ENCODE results near the gene SEMA4D.

Gene SEMA4D

DNA sequence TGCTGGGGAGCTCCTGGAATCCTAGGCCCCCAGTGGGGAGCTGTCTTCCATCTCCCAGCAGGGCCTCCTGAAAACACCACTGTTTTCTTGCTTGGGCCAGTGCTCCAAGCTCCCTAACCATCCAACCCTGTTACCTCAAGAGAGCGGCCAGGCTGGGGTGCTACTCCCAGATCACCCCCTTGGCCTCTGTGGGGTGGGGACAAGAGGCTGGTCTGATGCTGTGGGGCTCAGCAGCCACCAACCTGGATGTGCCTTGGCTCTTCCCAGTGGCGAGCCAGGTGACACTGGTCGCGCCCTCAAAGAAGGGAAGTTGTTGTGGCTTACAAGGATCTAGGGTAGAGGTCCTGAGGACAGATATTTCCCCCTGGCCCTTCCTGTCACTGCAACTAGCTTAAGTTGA, 130.6 kb downstream of the SEMA4D start:
- no peak overlapping the region for H3K9ac ChIP-seq (ENCODE audit: low read length)
- TF ChIP-seq, protein P1, sequence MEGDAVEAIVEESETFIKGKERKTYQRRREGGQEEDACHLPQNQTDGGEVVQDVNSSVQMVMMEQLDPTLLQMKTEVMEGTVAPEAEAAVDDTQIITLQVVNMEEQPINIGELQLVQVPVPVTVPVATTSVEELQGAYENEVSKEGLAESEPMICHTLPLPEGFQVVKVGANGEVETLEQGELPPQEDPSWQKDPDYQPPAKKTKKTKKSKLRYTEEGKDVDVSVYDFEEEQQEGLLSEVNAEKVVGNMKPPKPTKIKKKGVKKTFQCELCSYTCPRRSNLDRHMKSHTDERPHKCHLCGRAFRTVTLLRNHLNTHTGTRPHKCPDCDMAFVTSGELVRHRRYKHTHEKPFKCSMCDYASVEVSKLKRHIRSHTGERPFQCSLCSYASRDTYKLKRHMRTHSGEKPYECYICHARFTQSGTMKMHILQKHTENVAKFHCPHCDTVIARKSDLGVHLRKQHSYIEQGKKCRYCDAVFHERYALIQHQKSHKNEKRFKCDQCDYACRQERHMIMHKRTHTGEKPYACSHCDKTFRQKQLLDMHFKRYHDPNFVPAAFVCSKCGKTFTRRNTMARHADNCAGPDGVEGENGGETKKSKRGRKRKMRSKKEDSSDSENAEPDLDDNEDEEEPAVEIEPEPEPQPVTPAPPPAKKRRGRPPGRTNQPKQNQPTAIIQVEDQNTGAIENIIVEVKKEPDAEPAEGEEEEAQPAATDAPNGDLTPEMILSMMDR (IDR thresholded peaks at IDR 0.05; ENCODE audit: low read depth, low read length), result no peak
- TF ChIP-seq EZH2phosphoT487 (IDR thresholded peaks at IDR 0.05; ENCODE audit: low read depth), result no peak
- H3K4me1 ChIP-seq (ENCODE audit: low read length), result no peaks in the 10 kb centered on the region

DNA sequence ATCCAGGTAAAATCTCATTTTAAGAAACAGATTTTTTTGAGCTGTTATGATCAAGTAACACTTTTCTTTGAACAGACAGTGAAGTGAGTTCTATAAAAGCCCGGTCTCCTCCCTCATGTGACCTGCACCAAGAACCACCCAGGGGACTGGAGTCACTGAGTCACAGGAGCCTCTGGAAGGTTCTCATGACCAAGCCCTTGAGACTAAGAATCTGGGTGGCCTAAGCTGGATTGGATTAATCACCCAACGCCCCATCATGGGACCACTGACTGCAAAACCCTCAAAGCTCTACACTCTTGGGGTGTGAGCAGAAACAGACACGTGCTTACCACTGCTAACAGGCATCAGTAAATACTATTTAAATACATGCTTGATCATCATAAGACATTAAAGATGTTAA, 131.2 kb downstream of the SEMA4D start:
- H3K79me2 ChIP-seq (ENCODE audit: low read length), result no peaks in the 10 kb centered on the region
- no peaks in the 10 kb centered on the region for H3K27me3 ChIP-seq (ENCODE audit: low read depth, low read length)
- H3K9me3 ChIP-seq (ENCODE audit: insufficient read depth, low read length), result no peaks in the 10 kb centered on the region
- no peaks in the 10 kb centered on the region for H4K20me1 ChIP-seq (ENCODE audit: insufficient read depth, low read length)
- no peaks in the 10 kb centered on the region for H3K4me1 ChIP-seq (ENCODE audit: low read length)
- no peak overlapping the region for H3K4me2 ChIP-seq (ENCODE audit: low read length)
- no peak overlapping the region for H3K4me3 ChIP-seq (ENCODE audit: low read length)
- H3K9ac ChIP-seq (ENCODE audit: low read length), result no peak overlapping the region
- H3K27ac ChIP-seq (ENCODE audit: low read length), result no peak overlapping the region
- H2AFZ ChIP-seq (ENCODE audit: low read depth, low read length), result no peak overlapping the region
- H3K36me3 ChIP-seq (replicated peaks; ENCODE audit: low read depth, low read length), result peaks cover 11% of the 10 kb centered on the region
- TF ChIP-seq EZH2phosphoT487 (IDR thresholded peaks at IDR 0.05; ENCODE audit: low read depth), result no peak
- TF ChIP-seq, protein P1 (IDR thresholded peaks at IDR 0.05; ENCODE audit: low read depth, low read length), result no peak

More for the DNA sequence above, 130.6 kb downstream of the SEMA4D start:
- Histone ChIP-seq H3K27me3 (ENCODE audit: low read depth, low read length) (no peaks in the 10 kb centered on the region), H3K4me3 (ENCODE audit: low read length) (no peak overlapping the region), H3K9me3 (ENCODE audit: insufficient read depth, low read length) (no peaks in the 10 kb centered on the region), H2AFZ (ENCODE audit: low read depth, low read length) (no peak overlapping the region), H4K20me1 (ENCODE audit: insufficient read depth, low read length) (no peaks in the 10 kb centered on the region), H3K36me3 (replicated peaks; ENCODE audit: low read depth, low read length) (peaks cover 6% of the 10 kb centered on the region), H3K4me2 (ENCODE audit: low read length) (no peak overlapping the region), H3K79me2 (ENCODE audit: low read length) (no peaks in the 10 kb centered on the region), H3K27ac (ENCODE audit: low read length) (no peak overlapping the region)

DNA sequence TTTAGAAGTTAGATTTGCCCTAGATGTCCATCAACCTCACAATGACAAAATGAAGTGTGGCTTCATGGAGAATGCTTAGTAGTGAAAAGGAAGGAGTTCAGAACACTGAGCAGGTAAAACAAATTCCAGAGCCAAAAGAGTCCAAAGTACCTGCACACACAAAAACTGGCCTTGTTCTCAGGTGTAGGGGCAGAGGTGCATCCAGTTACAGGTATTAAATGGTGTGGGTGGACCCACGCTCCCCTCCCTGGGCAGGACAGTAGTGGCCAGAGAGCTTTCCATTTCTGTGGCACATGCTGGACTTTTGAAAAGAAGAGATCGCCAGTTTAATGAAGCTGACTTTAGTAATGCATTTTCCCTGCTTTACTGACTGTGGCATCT, 132.4 kb downstream of the SEMA4D start:
- H3K4me2 ChIP-seq (ENCODE audit: low read length), result no peak overlapping the region
- peaks cover 23% of the 10 kb centered on the region for H3K36me3 ChIP-seq (replicated peaks; ENCODE audit: low read depth, low read length)
- H4K20me1 ChIP-seq (ENCODE audit: insufficient read depth, low read length), result no peaks in the 10 kb centered on the region
- H3K4me3 ChIP-seq (ENCODE audit: low read length), result no peak overlapping the region
- H3K27me3 ChIP-seq (ENCODE audit: low read depth, low read length), result no peaks in the 10 kb centered on the region
- H3K79me2 ChIP-seq (ENCODE audit: low read length), result no peaks in the 10 kb centered on the region
- H3K9ac ChIP-seq (ENCODE audit: low read length), result no peak overlapping the region
- H3K4me1 ChIP-seq (ENCODE audit: low read length), result no peaks in the 10 kb centered on the region
- no peak overlapping the region for H3K27ac ChIP-seq (ENCODE audit: low read length)
- TF ChIP-seq, protein P1 (IDR thresholded peaks at IDR 0.05; ENCODE audit: low read depth, low read length), result no peak
- no peak for TF ChIP-seq EZH2phosphoT487 (IDR thresholded peaks at IDR 0.05; ENCODE audit: low read depth)
- H2AFZ ChIP-seq (ENCODE audit: low read depth, low read length), result no peak overlapping the region
- H3K9me3 ChIP-seq (ENCODE audit: insufficient read depth, low read length), result no peaks in the 10 kb centered on the region

DNA sequence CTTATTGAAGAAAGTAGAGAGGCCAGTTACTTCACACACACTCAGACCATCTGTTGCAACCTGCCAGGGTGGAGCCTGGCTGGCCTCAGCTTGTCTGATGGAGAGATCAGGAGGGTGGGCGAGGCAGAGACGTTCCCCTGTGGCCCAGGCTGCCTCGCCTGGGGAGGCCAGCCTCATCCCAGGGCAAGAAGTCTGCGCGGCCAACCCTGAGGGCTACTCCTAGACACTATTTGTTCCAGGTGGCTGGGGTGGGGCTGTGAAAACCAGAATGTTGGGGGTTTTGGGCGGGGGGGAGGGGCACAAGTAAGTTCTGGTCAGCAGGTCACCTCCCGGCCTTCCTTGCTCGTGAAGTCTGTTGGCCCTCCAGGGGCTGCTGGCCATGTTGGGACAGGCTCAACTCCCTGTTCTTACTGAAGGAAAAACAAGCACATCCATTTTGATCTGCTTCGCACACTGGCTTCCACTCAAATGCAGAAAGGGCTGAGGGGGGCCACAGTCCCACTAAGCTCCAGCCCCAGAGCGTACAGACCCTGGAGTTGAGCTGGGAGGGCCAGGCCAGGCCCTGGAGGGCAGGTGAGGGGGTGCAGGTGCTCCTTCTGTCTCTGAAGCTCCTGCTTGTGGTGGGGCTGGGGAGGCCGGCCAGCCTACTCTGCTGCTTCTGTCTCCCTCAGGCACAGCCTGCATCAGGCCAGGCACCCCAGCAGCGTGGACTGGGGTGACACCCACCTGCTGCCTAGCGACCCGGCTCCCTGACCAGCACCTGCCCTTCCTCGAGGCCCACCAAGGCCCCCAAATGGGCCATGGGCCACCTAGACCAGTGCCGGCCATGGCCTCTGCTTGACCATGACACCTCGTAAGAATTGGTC, 133.0 kb downstream of the SEMA4D start:
- TF ChIP-seq, protein P1 (IDR thresholded peaks at IDR 0.05; ENCODE audit: low read depth, low read length), result no peak
- TF ChIP-seq EZH2phosphoT487 (IDR thresholded peaks at IDR 0.05; ENCODE audit: low read depth), result no peak
- H3K9me3 ChIP-seq (ENCODE audit: insufficient read depth, low read length), result no peaks in the 10 kb centered on the region
- H3K9ac ChIP-seq (ENCODE audit: low read length), result no peak overlapping the region
- no peaks in the 10 kb centered on the region for H4K20me1 ChIP-seq (ENCODE audit: insufficient read depth, low read length)
- no peak overlapping the region for H2AFZ ChIP-seq (ENCODE audit: low read depth, low read length)
- no peaks in the 10 kb centered on the region for H3K4me1 ChIP-seq (ENCODE audit: low read length)
- H3K4me3 ChIP-seq (ENCODE audit: low read length), result no peak overlapping the region
- H3K4me2 ChIP-seq (ENCODE audit: low read length), result no peak overlapping the region
- H3K79me2 ChIP-seq (ENCODE audit: low read length), result no peaks in the 10 kb centered on the region
- peaks cover 28% of the 10 kb centered on the region for H3K36me3 ChIP-seq (replicated peaks; ENCODE audit: low read depth, low read length)
- H3K27me3 ChIP-seq (ENCODE audit: low read depth, low read length), result no peaks in the 10 kb centered on the region
- no peak overlapping the region for H3K27ac ChIP-seq (ENCODE audit: low read length)
